ENCODE data around the gene PNMT.

PNMT gene

GRCh38 chr17:39711851-39712250, 43.6 kb downstream of the PNMT start:
- no peak for DNase-seq

- DNase-seq: no peak
Measured at GRCh38 chr17:39714234-39714633, 46.0 kb downstream of the PNMT start.

- DNase-seq: no peak
Measured at GRCh38 chr17:39715375-39716072, 47.3 kb downstream of the PNMT start.

- DNase-seq: no peak
Measured at GRCh38 chr17:39716073-39716818, 48.0 kb downstream of the PNMT start.

GRCh38 chr17:39716879-39717536, 48.8 kb downstream of the PNMT start:
- no peak for DNase-seq

- no peak for DNase-seq
Measured at GRCh38 chr17:39717660-39718059, 49.4 kb downstream of the PNMT start.

GRCh38 chr17:39719563-39720355, 51.5 kb downstream of the PNMT start:
- DNase-seq: no peak

Measured in inflammatory macrophage treated with lipopolysaccharide for 1 hour (primary cell).